K562 (cell line): ENCODE results near the gene DRAXIN. TPM values are rescaled to one million over a fixed set of nuclear protein-coding genes. Genes with fewer than 3 reads are reported as not detected.

ENCODE experiments used
- ARID3A ChIP-seq: IDR thresholded peaks from 2 replicates; pipeline ENCODE4 v1.6.1; 2012; ENCODE audit warnings: low read depth, low read length, improper control_type of control experiment, borderline replicate concordance
- BMI1 ChIP-seq: fragments of 150-350 bp; IDR thresholded peaks from 2 replicates; pipeline ENCODE4 v1.6.1; 2014; ENCODE audit warnings: low read length
- BRCA1 ChIP-seq, 2 experiments: fragments of 450-650 bp in 1 of 2; sonication (generic) in 1 of 2; formaldehyde crosslinking in 1 of 2; IDR thresholded peaks; 2 replicates each; pipeline versions ENCODE4 v1.5.0 to v1.6.1; 2017 to 2020; ENCODE audit warnings: mild to moderate bottlenecking in 1 of 2, missing genetic modification reagents in 1 of 2
- BRD4 ChIP-seq: fragments of 200-600 bp; sonication (generic); IDR thresholded peaks from 2 replicates; pipeline ENCODE4 v1.6.1; 2017; ENCODE audit warnings: inconsistent platforms
- ID3 ChIP-seq, 2 experiments: fragments of 250-450 bp in 1 of 2; fragments of 450-650 bp in 1 of 2; sonication (Bioruptor Pico) in 1 of 2; IDR thresholded peaks; 2 replicates each; pipeline versions ENCODE4 v1.6.1 to v1.8.0; 2016 to 2021; ENCODE audit warnings: mild to moderate bottlenecking in 2 of 2, moderate library complexity in 2 of 2, missing compliant biosample characterization in 1 of 2, missing genetic modification characterization in 1 of 2
- JUND ChIP-seq, 2 experiments: IDR thresholded peaks; 2 replicates in 1 of 2; 3 replicates in 1 of 2; pipeline ENCODE4 v1.6.1; 2011; ENCODE audit warnings: borderline replicate concordance in 2 of 2, low read depth in 2 of 2, low read length in 2 of 2, improper control_type of control experiment in 1 of 2, missing biosample characterization in 1 of 2, missing genetic modification characterization in 1 of 2, missing genetic modification reagents in 1 of 2
- MAFG ChIP-seq: fragments of 450-650 bp; conservative IDR thresholded peaks from 2 replicates; pipeline ENCODE4 v1.6.1; 2016; ENCODE audit warnings: missing genetic modification characterization, missing compliant biosample characterization
- MED1 ChIP-seq: sonication (generic); formaldehyde crosslinking; IDR thresholded peaks from 2 replicates; pipeline ENCODE4 v1.8.1; 2023; ENCODE audit warnings: missing genetic modification reagents, borderline replicate concordance
- NFYB ChIP-seq: IDR thresholded peaks from 2 replicates; pipeline ENCODE4 v1.6.1; 2011; ENCODE audit warnings: mild to moderate bottlenecking, moderate library complexity; ENCODE audit not compliant: insufficient read length; ENCODE audit errors: extremely low read depth
- NRF1 ChIP-seq, 2 experiments: fragments of 450-650 bp; IDR thresholded peaks in 1 of 2; conservative IDR thresholded peaks in 1 of 2; 2 replicates each; pipeline ENCODE4 v1.6.1; 2014; ENCODE audit warnings: mild to moderate bottlenecking in 2 of 2
- POLR2AphosphoS2 ChIP-seq: IDR thresholded peaks from 2 replicates; pipeline ENCODE4 v1.6.1; 2012; ENCODE audit warnings: low read length, improper control_type of control experiment
- TCFL5 ChIP-seq: fragments of 250-450 bp; sonication (Bioruptor Pico); conservative IDR thresholded peaks from 2 replicates; pipeline ENCODE4 v1.6.1; 2021; ENCODE audit warnings: mild to moderate bottlenecking, moderate library complexity, matching md5 sums
- TEAD1 ChIP-seq, 2 experiments: fragments of 450-650 bp in 1 of 2; sonication (generic) in 1 of 2; formaldehyde crosslinking; IDR thresholded peaks; 2 replicates each; pipeline versions ENCODE4 v1.4.0 to v1.8.0; 2020 to 2022; ENCODE audit warnings: mild to moderate bottlenecking in 2 of 2, missing genetic modification reagents in 1 of 2
- ZBTB49 ChIP-seq: sonication (generic); formaldehyde crosslinking; IDR thresholded peaks from 2 replicates; pipeline ENCODE4 v1.8.0; 2022; ENCODE audit warnings: missing genetic modification reagents, mild to moderate bottlenecking, borderline replicate concordance
- ZFP91 ChIP-seq: sonication (generic); formaldehyde crosslinking; IDR thresholded peaks from 2 replicates; pipeline ENCODE4 v1.8.0; 2022; ENCODE audit warnings: mild to moderate bottlenecking, missing genetic modification reagents
- ZFPM2 ChIP-seq: fragments of 250-450 bp; sonication (Bioruptor Pico); IDR thresholded peaks from 2 replicates; pipeline ENCODE4 v1.5.1; 2022; ENCODE audit warnings: mild to moderate bottlenecking
- ZNF174 ChIP-seq: fragments of 250-450 bp; sonication (Bioruptor Pico); IDR thresholded peaks from 2 replicates; pipeline ENCODE4 v1.4.0; 2020; ENCODE audit warnings: mild to moderate bottlenecking
- ZNF274 ChIP-seq: IDR thresholded peaks from 2 replicates; pipeline ENCODE4 v1.6.1; 2011; ENCODE audit warnings: low read depth, mild to moderate bottlenecking, low read length, moderate library complexity, borderline replicate concordance
- polyA plus RNA-seq, 8 experiments: library from polyadenylated mRNA; depleted of rRNA in 4 of 8; stranded (reverse) in 5 of 8; unstranded in 3 of 8; fragments of >200 nt; fragmentation: Nextera tagmentation in 2 of 8; fragmentation: Illumina TruSeq in 1 of 8; extraction: Ambion mirVana in 2 of 8; extraction: Trizol in 1 of 8; gene quantifications; 2 replicates each; pipeline versions ENCODE4 v1.2.1 to v1.2.3, GENCODE V29; 2011 to 2014; ENCODE audit warnings: inconsistent platforms in 1 of 8, missing spikeins in 1 of 8
- total RNA-seq, 7 experiments: library from RNA; depleted of rRNA in 6 of 7; stranded (reverse); fragments of >200 nt in 6 of 7; fragmentation: Illumina TruSeq in 2 of 7; extraction: Trizol in 2 of 7; gene quantifications; 2 replicates each; pipeline versions ENCODE4 v1.2.1 to v1.2.3, GENCODE V29; 2011 to 2021; ENCODE audit warnings: low replicate concordance in 1 of 7

The DRAXIN gene
- total and polyA plus RNA-seq, 9 of the 15 experiments (the other 6 are each of a cell fraction or from before 2014, with no cell fraction given): 0.01 to 0.04 (median 0.01) TPM; not detected in 6

- no peak for TF ChIP-seq TCFL5 (CRISPR knock-in tag)
- no peak for TF ChIP-seq POLR2AphosphoS2
- TF ChIP-seq MED1 (CRISPR knock-in tag): no peak
- TF ChIP-seq BRCA1 (IDR thresholded peaks at IDR 0.05): no peak
- TF ChIP-seq BRCA1 (CRISPR knock-in tag; IDR thresholded peaks at IDR 0.05): no peak
- TF ChIP-seq ID3 (CRISPR knock-in tag; IDR thresholded peaks at IDR 0.05): no peak
- TF ChIP-seq ID3 (tag; IDR thresholded peaks at IDR 0.05): no peak
- no peak for TF ChIP-seq ZBTB49 (CRISPR knock-in tag)
- TF ChIP-seq ZNF274: no peak
- peak; percentile 19; the same call in 1 of the 2 replicates for TF ChIP-seq BRD4
- peak; percentile 32; the same call in 1 of the 2 replicates for TF ChIP-seq JUND (IDR thresholded peaks at IDR 0.05; ENCODE audit: borderline replicate concordance, low read depth, low read length)
- TF ChIP-seq JUND (tag; IDR thresholded peaks at IDR 0.05; ENCODE audit: borderline replicate concordance, low read depth, low read length): peak; percentile 57; the same call in 1 of the 3 replicates
- TF ChIP-seq TEAD1 (CRISPR knock-in tag; IDR thresholded peaks at IDR 0.05): peak; percentile 27 to 71; a peak in 2 of 4 replicates
- no peak for TF ChIP-seq ARID3A
- no peak for TF ChIP-seq ZNF174 (CRISPR knock-in tag)
- TF ChIP-seq NRF1 (conservative IDR thresholded peaks at IDR 0.05 in 1 of 2, IDR thresholded peaks at IDR 0.05 in 1 of 2): peak; percentile 79 to 82
- peak; percentile 80 for TF ChIP-seq BMI1
- no peak for TF ChIP-seq ZFP91 (CRISPR knock-in tag)
- no peak for TF ChIP-seq NFYB
- TF ChIP-seq ZFPM2 (CRISPR knock-in tag): no peak
- peak; percentile 64 for TF ChIP-seq MAFG
Observed at GRCh38 chr1:11735854-11736745, 44.6 kb downstream of the DRAXIN start, which contains the start of gene AGTRAP (continued).
